SJCRH30 (cell line): ENCODE results near the gene DCUN1D2. TPM values are rescaled to one million over a fixed set of nuclear protein-coding genes. Genes with fewer than 3 reads are reported as not detected.
"Not testable (repeated sequence)": the region's sequence is repeated elsewhere in the genome, so short reads cannot be mapped to it uniquely, and the experiment has no call there.

ENCODE experiments used
- DNase-seq, 2 experiments: peaks; one replicate each; pipeline ENCODE4 v3.0.0-alpha.2; 2015 to 2020
- H3K27ac ChIP-seq: fragments of 250-450 bp; sonication (Bioruptor Pico); 2 replicates; pipeline ENCODE4 v1.5.1; 2020; ENCODE audit warnings: mild to moderate bottlenecking, moderate library complexity
- H3K27me3 ChIP-seq: fragments of 250-450 bp; sonication (Bioruptor Pico); 2 replicates; pipeline ENCODE4 v1.5.1; 2020; ENCODE audit warnings: mild to moderate bottlenecking, moderate library complexity
- H3K36me3 ChIP-seq: fragments of 250-450 bp; sonication (Bioruptor Pico); 2 replicates; pipeline ENCODE4 v1.5.1; 2020; ENCODE audit warnings: mild to moderate bottlenecking, moderate library complexity
- H3K4me1 ChIP-seq: fragments of 250-450 bp; sonication (Bioruptor Pico); 2 replicates; pipeline ENCODE4 v1.5.1; 2020; ENCODE audit warnings: mild to moderate bottlenecking, moderate library complexity
- H3K4me3 ChIP-seq: fragments of 250-450 bp; sonication (Bioruptor Pico); 2 replicates; pipeline ENCODE4 v1.5.1; 2020; ENCODE audit warnings: mild to moderate bottlenecking, moderate library complexity
- H3K9me3 ChIP-seq: fragments of 250-450 bp; sonication (Bioruptor Pico); replicated peaks from 2 replicates; pipeline ENCODE4 v1.5.1; 2020; ENCODE audit warnings: mild to moderate bottlenecking, moderate library complexity
- total RNA-seq: library from RNA; depleted of rRNA; stranded (reverse); fragments of >200 nt; shearing (Covaris generic); gene quantifications from 2 replicates; pipeline ENCODE4 v1.2.3, GENCODE V29; 2014

Gene DCUN1D2
- total RNA-seq, 1 experiment from 2014 or later, result 25.9 TPM

DNA sequence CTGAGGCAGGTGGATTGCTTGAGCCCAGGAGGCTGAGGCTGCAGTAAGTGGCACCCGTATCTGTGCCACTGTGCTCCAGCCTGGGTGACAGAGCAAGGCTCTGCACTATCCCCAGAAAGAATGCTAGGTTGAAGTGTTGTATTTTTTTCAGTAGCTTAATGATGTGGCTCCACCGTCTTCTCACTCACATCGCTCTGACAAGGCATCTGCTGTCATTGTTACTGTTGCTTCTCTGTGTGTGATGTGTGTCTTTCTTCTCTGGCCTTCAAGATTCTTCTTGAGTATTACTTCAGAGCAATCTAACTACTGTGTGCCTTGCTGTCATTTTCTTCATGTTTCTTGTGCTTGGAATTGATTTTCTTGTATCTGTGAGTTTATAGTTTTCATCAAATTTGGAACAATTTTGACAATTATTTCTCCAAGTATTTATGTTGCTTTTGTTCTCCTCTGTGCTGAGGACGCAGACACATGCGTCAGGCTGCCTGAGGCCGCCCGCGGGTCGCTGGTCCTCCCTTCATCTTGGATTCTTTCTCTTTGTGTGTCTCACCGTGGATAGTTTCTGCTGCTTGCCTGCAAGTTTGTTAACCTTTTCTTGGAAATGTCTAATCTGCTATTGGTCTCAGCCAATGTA, 48.0 kb downstream of the DCUN1D2 start:
- no peak overlapping the region for H3K4me3 ChIP-seq
- H3K4me1 ChIP-seq, result no peaks in the 10 kb centered on the region
- no peaks in the 10 kb centered on the region for H3K9me3 ChIP-seq
- no peak for DNase-seq
- no peak overlapping the region for H3K27ac ChIP-seq
- H3K36me3 ChIP-seq, result 0 out of 2 replicates have a peak, but pooled peaks cover under 1% of the 10 kb centered on the region
- H3K27me3 ChIP-seq, result no peaks in the 10 kb centered on the region

GRCh38 chr13:113441661-113442060, 48.9 kb downstream of the DCUN1D2 start:
- H3K36me3 ChIP-seq, result no peaks in the 10 kb centered on the region
- no peak for DNase-seq
- no peaks in the 10 kb centered on the region for H3K27me3 ChIP-seq
- H3K27ac ChIP-seq, result no peak overlapping the region
- H3K4me3 ChIP-seq, result no peak overlapping the region
- no peaks in the 10 kb centered on the region for H3K9me3 ChIP-seq
- H3K4me1 ChIP-seq, result no peaks in the 10 kb centered on the region

DNA sequence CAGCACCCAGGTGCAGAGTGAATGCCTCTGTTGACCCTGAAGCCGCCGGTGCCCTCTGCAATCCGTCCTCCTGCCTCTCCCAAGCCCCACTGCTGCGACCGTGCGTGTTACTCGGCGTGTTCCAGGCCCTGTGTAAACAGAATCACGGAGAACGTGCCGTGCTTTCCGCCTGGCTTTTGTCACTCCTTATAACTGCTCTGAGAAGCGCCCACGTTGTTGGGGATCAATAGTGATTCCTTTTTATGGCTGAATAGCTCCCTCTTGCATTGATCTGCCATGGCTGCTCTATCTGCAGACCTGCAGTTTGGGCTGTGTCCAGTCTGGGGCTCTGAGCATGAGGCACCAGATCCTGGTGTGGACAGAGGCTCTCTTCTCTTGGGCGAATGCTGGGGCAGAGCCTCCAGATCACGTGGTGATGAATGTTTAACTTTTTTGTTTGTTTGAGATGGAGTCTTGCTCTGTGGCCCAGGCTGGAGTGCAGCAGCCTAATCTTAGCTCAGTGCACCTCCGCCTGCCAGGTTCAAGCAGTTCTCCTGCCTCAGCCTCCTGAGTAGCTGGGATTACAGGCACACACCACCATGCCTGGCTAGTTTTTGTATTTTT, 53.0 kb downstream of the DCUN1D2 start:
- Histone ChIP-seq H3K27ac (no peak overlapping the region), H3K27me3 (no peaks in the 10 kb centered on the region), H3K9me3 (no peaks in the 10 kb centered on the region), H3K36me3 (no peaks in the 10 kb centered on the region), H3K4me1 (peaks cover 2% of the 10 kb centered on the region; the same call in 1 of the 2 replicates), H3K4me3 (no peak overlapping the region)
- DNase-seq, result peak in 1 of 2 experiments; percentile 28

DNA sequence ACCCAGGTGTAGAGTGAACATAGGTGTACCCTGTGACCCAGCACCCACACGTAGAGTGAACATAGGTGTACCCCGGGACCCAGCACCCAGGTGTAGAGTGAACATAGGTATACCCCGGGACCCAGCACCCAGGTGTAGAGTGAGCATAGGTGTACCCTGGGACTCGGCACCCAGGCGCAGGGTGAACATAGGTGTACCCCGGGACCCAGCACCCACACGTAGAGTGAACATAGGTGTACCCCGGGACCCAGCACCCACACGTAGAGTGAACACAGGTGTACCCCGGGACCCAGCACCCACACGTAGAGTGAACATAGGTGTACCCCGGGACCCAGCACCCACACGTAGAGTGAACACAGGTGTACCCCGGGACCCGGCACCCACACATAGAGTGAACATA, 53.6 kb downstream of the DCUN1D2 start:
- not testable (repeated sequence) for H3K27me3 ChIP-seq, H3K36me3 ChIP-seq, H3K27ac ChIP-seq, H3K4me3 ChIP-seq, H3K4me1 ChIP-seq, H3K9me3 ChIP-seq, DNase-seq

- not testable (repeated sequence) for H3K27me3 ChIP-seq, H3K9me3 ChIP-seq, H3K4me3 ChIP-seq, H3K4me1 ChIP-seq, H3K36me3 ChIP-seq, H3K27ac ChIP-seq, DNase-seq
Observed at GRCh38 chr13:113435907-113436306, 54.6 kb downstream of the DCUN1D2 start.

DNA sequence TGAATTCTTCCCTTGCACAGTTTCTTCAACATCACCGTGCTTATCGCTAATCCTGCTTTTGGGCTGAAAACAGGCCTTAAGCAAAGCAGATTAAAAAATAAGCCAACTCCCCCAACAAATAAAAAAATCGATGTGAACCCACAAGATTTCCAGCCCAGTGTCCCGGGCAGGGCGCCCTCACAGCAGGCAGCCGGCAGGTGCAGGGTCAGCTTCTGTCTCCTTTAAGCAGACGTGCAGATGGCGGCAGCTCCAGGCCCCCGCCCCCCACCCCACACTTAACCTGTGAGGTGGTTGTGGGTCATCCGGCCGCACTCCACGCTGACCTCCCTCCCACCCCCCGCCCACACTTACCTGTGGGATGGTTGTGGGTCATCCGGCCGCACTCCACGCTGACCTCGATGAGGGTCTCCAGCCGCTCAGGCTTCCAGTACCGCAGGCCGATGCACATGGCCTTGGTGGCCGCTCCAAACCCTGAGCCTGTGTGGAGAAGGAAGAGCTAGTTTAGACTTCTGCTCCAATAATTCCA, 57.1 kb downstream of the DCUN1D2 start:
- Histone ChIP-seq H3K9me3 (no peaks in the 10 kb centered on the region), H3K4me1 (peaks cover 2% of the 10 kb centered on the region; the same call in 1 of the 2 replicates), H3K27ac (no peak overlapping the region), H3K27me3 (no peaks in the 10 kb centered on the region), H3K36me3 (no peaks in the 10 kb centered on the region), H3K4me3 (no peak overlapping the region)
- DNase-seq, result no peak

GRCh38 chr13:113432506-113433270, 57.8 kb downstream of the DCUN1D2 start:
- Histone ChIP-seq H3K27me3 (no peaks in the 10 kb centered on the region), H3K4me1 (peaks cover 4% of the 10 kb centered on the region; the same call in 1 of the 2 replicates), H3K27ac (peak overlapping the region; percentile 24), H3K36me3 (no peaks in the 10 kb centered on the region), H3K4me3 (peak overlapping the region; percentile 24), H3K9me3 (no peaks in the 10 kb centered on the region)
- peak; percentile 64 for DNase-seq

GRCh38 chr13:113431171-113431570, 59.3 kb downstream of the DCUN1D2 start:
- Histone ChIP-seq H3K9me3 (no peaks in the 10 kb centered on the region), H3K4me1 (peaks cover 4% of the 10 kb centered on the region; the same call in 1 of the 2 replicates), H3K27ac (no peak overlapping the region), H3K36me3 (no peaks in the 10 kb centered on the region), H3K27me3 (no peaks in the 10 kb centered on the region), H3K4me3 (no peak overlapping the region)
- DNase-seq, result no peak

DNA sequence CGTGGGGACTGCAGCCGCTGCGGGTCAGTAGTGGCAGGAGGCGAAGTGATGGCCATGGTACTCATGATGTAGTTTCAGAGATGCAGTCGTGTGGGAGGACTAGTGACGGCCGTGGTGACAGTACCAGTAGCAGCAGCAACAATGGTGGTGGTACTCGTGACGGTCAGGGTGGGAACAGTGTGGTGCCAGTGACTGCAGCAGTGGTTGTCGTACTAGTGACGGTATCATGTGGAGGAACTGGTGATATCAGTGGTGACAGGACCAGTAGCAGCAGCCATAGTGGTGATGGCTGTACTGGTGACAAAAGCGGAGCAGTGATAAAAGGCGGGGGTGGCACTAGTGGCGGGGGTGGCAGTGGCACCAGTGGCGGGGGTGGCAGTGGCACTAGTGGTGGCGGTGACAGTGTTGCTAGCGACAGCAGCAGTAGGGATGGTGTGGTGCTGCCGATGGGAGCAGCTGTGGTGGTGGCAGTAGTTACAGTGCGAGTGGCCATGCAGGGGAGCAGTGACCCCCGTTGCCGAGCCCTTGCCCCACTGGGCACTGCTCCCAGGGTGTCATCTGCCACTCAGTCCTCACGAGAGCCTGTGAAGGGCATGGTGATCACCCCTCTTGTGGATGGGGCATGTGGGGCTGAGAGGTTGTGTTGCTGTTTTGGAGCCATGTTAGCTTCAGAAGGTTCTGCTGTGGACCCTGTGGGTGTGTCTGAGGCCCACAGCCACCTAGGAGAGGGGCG, 60.0 kb downstream of the DCUN1D2 start:
- no peak for DNase-seq
- H3K4me1 ChIP-seq, result peaks cover 7% of the 10 kb centered on the region; the same call in 1 of the 2 replicates
- H3K36me3 ChIP-seq, result no peaks in the 10 kb centered on the region
- no peaks in the 10 kb centered on the region for H3K9me3 ChIP-seq
- H3K27ac ChIP-seq, result no peak overlapping the region
- H3K27me3 ChIP-seq, result no peaks in the 10 kb centered on the region
- H3K4me3 ChIP-seq, result no peak overlapping the region

- Histone ChIP-seq H3K27ac (no peak overlapping the region), H3K27me3 (no peaks in the 10 kb centered on the region), H3K9me3 (no peaks in the 10 kb centered on the region), H3K4me3 (no peak overlapping the region), H3K4me1 (peaks cover 7% of the 10 kb centered on the region; the same call in 1 of the 2 replicates), H3K36me3 (no peaks in the 10 kb centered on the region)
- DNase-seq, result no peak
Observed at GRCh38 chr13:113429608-113429985, 60.9 kb downstream of the DCUN1D2 start.

GRCh38 chr13:113428871-113429607, 61.5 kb downstream of the DCUN1D2 start:
- no peak for DNase-seq
- no peak overlapping the region for H3K4me3 ChIP-seq
- H3K4me1 ChIP-seq, result peaks cover 7% of the 10 kb centered on the region; the same call in 1 of the 2 replicates
- H3K27ac ChIP-seq, result no peak overlapping the region
- no peaks in the 10 kb centered on the region for H3K36me3 ChIP-seq
- H3K27me3 ChIP-seq, result no peaks in the 10 kb centered on the region
- no peaks in the 10 kb centered on the region for H3K9me3 ChIP-seq

- Histone ChIP-seq H3K4me1 (peaks cover 7% of the 10 kb centered on the region; the same call in 1 of the 2 replicates), H3K9me3 (no peaks in the 10 kb centered on the region), H3K36me3 (no peaks in the 10 kb centered on the region), H3K4me3 (no peak overlapping the region), H3K27me3 (no peaks in the 10 kb centered on the region), H3K27ac (no peak overlapping the region)
- DNase-seq, result no peak
Observed at GRCh38 chr13:113428469-113428865, 62.0 kb downstream of the DCUN1D2 start.

DNA sequence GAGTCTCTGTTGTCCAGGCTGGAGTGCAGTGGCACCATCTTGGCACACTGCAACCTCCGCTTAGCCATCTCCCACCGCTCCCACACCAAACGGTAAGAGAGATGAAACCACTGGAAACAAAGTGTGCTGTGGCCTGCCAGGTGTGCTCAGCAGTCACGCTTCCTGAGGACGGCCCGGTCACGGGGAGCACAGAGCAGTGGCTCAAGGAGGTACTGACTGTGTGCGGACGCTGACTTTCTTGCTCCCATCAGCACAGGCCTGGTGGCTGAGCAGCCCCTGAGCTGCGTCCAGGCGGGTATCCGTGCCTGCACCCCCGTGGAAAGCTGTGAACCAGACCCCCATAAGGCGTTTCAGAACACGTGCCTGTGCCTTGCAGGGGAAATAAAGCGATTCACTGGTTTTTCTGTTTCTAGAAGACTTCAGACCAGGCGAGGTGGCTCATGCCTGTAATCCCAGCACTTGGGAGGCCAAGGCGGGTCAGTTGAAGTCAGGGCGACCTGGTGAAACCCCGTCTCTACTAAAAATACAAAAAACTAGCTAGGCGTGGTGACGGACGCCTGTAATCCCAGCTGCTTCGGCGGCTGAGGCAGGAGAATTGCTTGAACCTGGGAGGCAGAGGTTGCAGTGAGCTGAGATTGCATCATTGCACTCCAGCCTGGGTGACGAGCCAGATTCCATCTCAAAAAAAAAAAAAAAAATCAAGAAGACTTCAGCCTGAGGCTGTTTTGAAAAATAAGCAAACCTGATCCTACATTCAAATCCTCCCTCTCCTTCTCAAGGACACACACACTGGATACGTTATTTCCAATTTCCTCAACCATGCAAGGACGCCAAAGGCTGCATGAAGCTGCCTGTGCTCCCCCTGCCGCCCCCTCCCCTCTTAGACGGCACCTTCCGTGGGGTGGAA, 62.7 kb downstream of the DCUN1D2 start:
- Histone ChIP-seq H3K36me3 (no peaks in the 10 kb centered on the region), H3K4me3 (no peak overlapping the region), H3K27me3 (no peaks in the 10 kb centered on the region), H3K4me1 (peaks cover 5% of the 10 kb centered on the region; the same call in 1 of the 2 replicates), H3K9me3 (no peaks in the 10 kb centered on the region), H3K27ac (no peak overlapping the region)
- no peak for DNase-seq
